HG03066 (cell line): ENCODE measurements around the gene KCND1.
"Not testable (repeated sequence)": the region's sequence is repeated elsewhere in the genome, so short reads cannot be mapped to it uniquely, and the experiment has no call there.

Experiments
- ATAC-seq: cut with Tn5 transposase; IDR thresholded peaks from one replicate; pipeline ENCODE4 v1.9.1; 2021; ENCODE audit warnings: low read depth; ENCODE audit not compliant: unreplicated experiment

KCND1 gene

GRCh38 chrX:48971249-48972219, at the start of gene KCND1:
KCND1 (minus strand) TSS chrX:48971844; CDS start chrX:48970271, 1,573 bp downstream.
- ATAC-seq: no peak

DNA sequence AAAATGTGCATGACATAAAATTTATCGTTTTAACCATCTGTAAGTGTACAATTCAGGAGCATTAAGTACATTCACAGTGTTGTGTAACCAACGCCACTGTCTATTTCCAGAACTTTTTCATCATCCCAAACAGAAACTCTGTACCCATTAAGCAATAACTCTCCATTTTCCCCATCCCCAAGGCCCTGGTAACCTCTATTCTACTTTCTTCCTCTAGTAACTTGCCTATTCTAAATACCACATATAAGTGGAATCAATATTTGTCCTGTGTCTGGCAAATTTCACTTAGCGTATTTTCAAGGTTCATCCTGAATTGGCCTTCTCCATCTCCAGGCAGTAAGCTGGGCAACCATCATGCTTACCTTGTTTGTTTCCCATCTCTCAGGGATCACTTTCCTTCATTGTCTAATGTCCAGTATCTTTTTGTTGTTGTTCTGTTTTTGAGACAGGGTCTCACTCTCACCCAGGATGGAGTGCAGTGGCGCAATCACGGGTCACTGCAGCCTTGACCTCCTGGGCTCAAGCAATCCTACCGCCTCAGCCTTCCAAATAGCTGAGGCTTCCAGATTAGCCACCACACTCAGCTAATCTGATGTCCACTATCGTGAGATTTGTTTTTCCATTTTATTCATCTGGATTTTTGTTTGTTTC, 48.1 kb upstream of the KCND1 start:
- no peak for ATAC-seq

GRCh38 chrX:49019050-49019449, 47.4 kb upstream of the KCND1 start:
- ATAC-seq: no peak

- no peak for ATAC-seq
These were observed 32.1 kb upstream of the KCND1 start for GRCh38 chrX:49003696-49004095.

- peak; percentile 71 for ATAC-seq
These were observed 30.7 kb upstream of the KCND1 start, which contains the start of gene GRIPAP1 for GRCh38 chrX:49002091-49002935. GRIPAP1 (minus strand) TSS chrX:49002264; CDS start chrX:49002229, 35 bp downstream.

GRCh38 chrX:49001521-49002090, 30.0 kb upstream of the KCND1 start:
- peak; percentile 38 for ATAC-seq

GRCh38 chrX:49000636-49001035, 29.0 kb upstream of the KCND1 start:
- no peak for ATAC-seq

GRCh38 chrX:48999030-48999429, 27.4 kb upstream of the KCND1 start:
- ATAC-seq: no peak

DNA sequence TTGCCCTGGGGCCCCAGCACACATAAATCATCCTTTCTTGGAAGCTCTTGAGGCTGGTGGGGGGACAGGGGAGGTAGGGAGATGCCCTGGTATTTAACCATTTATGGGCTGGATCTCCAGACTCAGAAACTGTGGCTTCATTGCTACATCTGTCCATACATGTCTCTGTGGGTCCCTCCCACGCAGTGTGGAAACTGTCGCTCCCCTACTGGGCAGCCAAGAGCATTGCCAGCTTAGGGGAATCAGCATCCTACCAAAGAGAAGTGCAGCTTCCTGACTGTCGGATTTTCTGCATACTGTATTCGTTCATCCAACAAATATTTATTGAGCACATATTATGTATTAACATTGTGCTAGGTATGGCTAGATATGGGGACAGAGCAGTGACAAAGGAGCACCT, 26.7 kb upstream of the KCND1 start:
- no peak for ATAC-seq

DNA sequence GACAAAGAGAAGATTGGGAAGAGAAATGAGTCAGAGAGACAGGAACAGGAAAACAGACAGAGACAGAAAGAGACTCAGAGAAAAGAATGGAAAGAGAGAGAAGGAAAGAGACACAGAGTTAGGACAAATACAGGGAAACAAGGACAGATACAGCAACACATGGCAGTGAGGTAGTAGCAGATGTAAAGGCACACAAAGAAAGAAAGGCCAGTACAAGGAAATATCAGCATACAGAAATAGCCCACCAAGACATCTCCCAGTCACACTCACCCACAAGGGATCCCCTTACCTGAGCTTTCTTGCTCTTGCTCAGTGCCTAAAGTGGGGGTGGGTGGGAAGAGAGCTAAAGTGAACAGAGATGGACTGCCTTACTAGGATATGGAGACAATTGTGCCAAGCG, 26.2 kb upstream of the KCND1 start:
- no peak for ATAC-seq

- no peak for ATAC-seq
These were observed 25.8 kb upstream of the KCND1 start for GRCh38 chrX:48997455-48997854.

- no peak for ATAC-seq
These were observed 25.3 kb upstream of the KCND1 start for GRCh38 chrX:48996969-48997368.

GRCh38 chrX:48992341-48992740, 20.7 kb upstream of the KCND1 start:
- ATAC-seq: no peak

GRCh38 chrX:48989483-48989882, 17.8 kb upstream of the KCND1 start:
- ATAC-seq: no peak

GRCh38 chrX:48983896-48984295, 12.3 kb upstream of the KCND1 start:
- ATAC-seq: no peak

- ATAC-seq: no peak
These were observed 11.4 kb upstream of the KCND1 start for GRCh38 chrX:48983081-48983480.

- ATAC-seq: no peak
These were observed 9.5 kb upstream of the KCND1 start for GRCh38 chrX:48981178-48981577.

DNA sequence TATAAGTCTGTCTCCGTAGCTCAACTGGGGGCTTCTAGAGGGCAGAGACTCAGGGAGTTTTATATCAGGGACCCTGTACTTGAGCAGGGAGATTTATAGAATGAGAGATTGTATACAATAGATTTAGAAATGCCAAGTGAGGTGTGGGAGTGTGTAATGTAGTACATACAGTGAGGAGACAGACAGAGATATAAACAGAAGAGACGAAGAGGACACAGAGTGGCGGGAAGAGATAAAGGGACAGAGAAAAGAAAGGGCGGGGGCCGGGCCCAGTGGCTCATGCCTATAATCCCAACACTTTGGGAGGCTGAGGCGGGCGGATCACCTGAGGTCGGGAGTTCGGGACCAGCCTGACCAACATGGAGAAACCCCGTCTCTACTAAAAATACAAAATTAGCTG, 8.7 kb upstream of the KCND1 start:
- ATAC-seq: not testable (repeated sequence)

DNA sequence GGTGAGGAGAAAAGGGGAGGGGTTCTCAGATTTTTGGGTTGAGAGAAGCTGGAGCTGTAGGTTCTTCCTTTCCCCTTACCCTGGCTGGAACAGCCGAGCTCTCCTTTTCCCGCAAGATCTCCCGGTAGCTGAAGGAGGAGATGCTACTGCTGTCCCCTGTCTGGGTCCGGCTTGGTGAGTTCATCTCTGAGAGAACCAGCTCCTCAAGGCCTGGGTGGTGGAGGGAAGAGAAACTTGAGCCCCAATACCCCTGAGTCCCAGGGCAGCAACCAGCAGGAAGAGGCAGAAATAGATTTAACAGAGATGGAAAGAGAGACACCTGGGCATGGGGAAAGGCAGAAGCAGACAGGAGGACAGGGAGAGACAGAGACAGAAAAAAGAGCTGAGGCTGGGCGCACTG, 6.6 kb upstream of the KCND1 start:
- ATAC-seq: no peak

DNA sequence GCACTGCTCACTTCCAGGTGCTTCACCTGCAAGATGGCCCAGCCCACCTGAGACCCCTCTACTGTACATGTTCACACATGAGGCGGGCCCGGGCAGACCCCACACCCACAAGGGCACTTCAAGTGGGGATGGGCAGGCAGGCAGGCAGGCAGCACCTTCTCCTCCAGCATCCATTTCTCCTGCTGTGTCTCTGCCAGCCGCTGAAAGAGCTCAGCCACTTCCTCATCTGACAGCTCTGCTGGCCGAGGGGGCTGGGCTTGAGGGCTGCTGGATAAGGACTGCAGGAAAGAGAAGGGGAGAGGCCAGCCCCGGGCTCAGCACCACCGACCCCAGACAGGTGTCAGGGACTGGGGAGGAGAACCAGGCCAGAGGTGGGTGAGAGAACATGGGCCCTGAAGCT, 4.4 kb upstream of the KCND1 start:
- ATAC-seq: no peak
